Left ventricle myocardium inferior (tissue), 1 donor: Measurements from ENCODE around the gene HES7. TPM values are rescaled to one million over a fixed set of nuclear protein-coding genes. Genes with fewer than 3 reads are reported as not detected.

Source experiments
- DNase-seq: peaks from one replicate; pipeline ENCODE4 v3.0.0-alpha.2; 2020
- H3K27ac ChIP-seq: fragments of 200-600 bp; replicated peaks from 2 replicates; pipeline ENCODE4 v1.8.0; 2021
- H3K27me3 ChIP-seq: fragments of 200-600 bp; 2 replicates; pipeline ENCODE4 v1.8.0; 2021; ENCODE audit warnings: low read depth
- H3K36me3 ChIP-seq: fragments of 200-600 bp; 2 replicates; pipeline ENCODE4 v1.8.0; 2021
- H3K4me1 ChIP-seq: fragments of 200-600 bp; 2 replicates; pipeline ENCODE4 v1.8.0; 2021
- H3K4me3 ChIP-seq: fragments of 200-600 bp; 2 replicates; pipeline ENCODE4 v1.8.0; 2021; ENCODE audit warnings: mild to moderate bottlenecking, moderate library complexity
- H3K9me3 ChIP-seq: fragments of 200-600 bp; replicated peaks from 2 replicates; pipeline ENCODE4 v1.8.0; 2021
- intact Hi-C: fragments of 100-400 bp; cut with micrococcal nuclease; formaldehyde crosslinking; loops from one replicate; pipeline ENCODE4 v1.11.0; 2022
- total RNA-seq: library from RNA; stranded (reverse); fragmentation: NEBNext Ultra II Directional; extraction: Animal tissue kit (Norgen Biotek cat#: 25700); gene quantifications from one replicate; pipeline ENCODE4 v1.2.1, GENCODE V29; 2021
- TF ChIP-seq, protein P1 (sequence below): fragments of 200-600 bp; IDR thresholded peaks from 2 replicates; pipeline ENCODE4 v1.8.0; 2021; ENCODE audit warnings: antibody characterized with exemption, mild to moderate bottlenecking, borderline replicate concordance
- donor health status: DM: no; HTN: yes; CAD: no; lungs with severe emphysema.

The HES7 gene
- total RNA-seq, 1 donor from 2014 or later = not detected

DNA sequence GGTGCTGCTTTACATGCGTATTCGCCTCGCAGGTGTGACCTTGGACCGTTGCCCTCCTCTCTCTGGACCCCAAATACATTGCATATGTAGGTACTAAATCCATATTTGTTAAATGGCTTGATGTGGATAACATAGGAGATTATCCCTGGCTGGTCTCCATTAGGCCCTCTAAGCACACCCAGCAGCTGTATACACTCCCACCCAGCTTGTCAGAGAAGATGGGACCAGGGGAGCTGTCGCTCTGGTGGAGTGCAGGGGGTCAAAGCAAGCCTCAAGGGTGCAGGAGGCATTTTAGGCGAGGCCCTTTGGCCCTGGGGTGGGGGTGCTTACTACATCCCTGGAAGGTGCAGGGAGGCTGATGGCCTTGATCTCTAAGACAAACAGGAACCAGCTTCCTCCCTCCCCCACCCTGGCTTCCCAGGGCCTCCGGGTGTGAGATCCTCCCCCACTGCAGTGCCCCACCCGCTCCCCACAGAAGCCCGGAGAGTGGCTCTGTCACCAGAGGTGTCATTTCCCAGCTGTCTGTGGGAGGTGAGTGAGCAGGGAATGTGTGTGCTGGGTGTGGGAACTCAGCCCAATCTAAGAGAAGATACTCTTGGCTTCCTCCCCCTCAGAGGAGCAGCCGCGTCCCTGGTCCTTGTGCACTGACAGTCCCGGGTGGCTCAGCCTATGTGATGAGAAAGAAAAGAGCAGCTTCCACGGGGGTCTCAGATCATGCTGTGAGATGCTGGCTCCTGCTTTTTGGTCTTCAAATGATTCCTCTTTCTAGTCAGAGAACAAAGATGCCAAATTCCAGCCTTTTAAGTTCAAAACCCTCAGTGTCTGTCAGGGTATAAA lies 40.3 kb upstream of the HES7 start:
- H3K27ac ChIP-seq = peak overlapping the region; percentile 100
- peaks cover 58% of the 10 kb centered on the region for H3K4me1 ChIP-seq
- H3K4me3 ChIP-seq = peak overlapping the region; percentile 95
- H3K27me3 ChIP-seq = no peaks in the 10 kb centered on the region
- TF ChIP-seq, protein P1, sequence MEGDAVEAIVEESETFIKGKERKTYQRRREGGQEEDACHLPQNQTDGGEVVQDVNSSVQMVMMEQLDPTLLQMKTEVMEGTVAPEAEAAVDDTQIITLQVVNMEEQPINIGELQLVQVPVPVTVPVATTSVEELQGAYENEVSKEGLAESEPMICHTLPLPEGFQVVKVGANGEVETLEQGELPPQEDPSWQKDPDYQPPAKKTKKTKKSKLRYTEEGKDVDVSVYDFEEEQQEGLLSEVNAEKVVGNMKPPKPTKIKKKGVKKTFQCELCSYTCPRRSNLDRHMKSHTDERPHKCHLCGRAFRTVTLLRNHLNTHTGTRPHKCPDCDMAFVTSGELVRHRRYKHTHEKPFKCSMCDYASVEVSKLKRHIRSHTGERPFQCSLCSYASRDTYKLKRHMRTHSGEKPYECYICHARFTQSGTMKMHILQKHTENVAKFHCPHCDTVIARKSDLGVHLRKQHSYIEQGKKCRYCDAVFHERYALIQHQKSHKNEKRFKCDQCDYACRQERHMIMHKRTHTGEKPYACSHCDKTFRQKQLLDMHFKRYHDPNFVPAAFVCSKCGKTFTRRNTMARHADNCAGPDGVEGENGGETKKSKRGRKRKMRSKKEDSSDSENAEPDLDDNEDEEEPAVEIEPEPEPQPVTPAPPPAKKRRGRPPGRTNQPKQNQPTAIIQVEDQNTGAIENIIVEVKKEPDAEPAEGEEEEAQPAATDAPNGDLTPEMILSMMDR = no peak
- H3K9me3 ChIP-seq = no peaks in the 10 kb centered on the region
- peaks cover 23% of the 10 kb centered on the region for H3K36me3 ChIP-seq
- intact Hi-C loops = no loop called here
- peak; percentile 86 for DNase-seq

DNA sequence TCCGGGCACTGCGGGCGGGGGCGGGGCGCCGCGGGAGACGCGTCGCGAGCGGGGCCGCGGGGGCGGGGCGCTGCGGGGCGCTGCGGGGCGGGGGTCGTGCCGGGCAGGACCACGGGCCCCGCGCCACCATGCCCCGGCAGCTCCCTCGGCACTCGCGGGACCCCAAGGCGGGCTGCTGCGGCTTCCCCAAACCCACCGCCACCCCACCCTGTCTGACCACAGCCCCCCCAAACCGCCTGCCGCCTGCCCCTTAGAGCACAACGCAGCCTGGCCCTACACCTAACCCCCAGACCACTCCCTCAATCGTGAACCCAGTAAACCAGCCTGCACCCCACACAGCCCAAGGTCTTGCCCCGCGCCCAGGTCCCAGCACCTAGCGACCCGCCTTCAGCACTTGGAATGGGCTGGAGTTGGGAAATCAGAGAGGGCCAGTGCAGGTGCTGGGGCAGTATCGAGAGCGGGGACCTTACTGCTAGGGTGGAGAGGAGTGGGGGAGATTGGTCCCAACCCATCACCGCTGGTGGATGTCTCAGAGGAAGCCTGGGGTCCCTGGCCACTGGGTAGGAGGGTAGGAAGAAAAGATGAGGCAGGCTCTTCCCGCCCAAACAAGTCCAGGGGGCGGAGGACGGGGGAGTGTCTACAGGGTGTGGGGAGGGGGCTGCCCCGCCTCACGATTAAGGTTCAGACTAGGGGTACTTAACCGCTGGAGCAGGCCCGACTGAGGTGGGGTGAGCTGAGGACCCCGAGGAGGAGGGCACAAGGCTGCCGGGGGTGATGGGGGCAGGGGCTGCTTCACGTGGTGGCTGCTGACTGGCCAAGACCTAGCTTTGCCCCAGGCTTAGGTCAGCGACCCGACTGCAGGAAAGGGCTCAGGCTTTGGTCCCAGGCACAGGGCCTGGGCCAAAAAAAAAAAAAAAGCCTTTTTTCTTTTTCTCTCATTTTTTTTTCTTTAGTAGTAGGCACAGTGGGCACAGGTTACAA lies 39.4 kb upstream of the HES7 start:
- Histone ChIP-seq H3K4me1 (peaks cover 67% of the 10 kb centered on the region), H3K36me3 (peaks cover 24% of the 10 kb centered on the region), H3K27me3 (no peaks in the 10 kb centered on the region), H3K9me3 (no peaks in the 10 kb centered on the region), H3K27ac (peak overlapping the region; percentile 100), H3K4me3 (peak overlapping the region; percentile 95)
- peak; percentile 32 for DNase-seq
- intact Hi-C loops = no loop called here
- TF ChIP-seq, protein P1 = no peak

DNA sequence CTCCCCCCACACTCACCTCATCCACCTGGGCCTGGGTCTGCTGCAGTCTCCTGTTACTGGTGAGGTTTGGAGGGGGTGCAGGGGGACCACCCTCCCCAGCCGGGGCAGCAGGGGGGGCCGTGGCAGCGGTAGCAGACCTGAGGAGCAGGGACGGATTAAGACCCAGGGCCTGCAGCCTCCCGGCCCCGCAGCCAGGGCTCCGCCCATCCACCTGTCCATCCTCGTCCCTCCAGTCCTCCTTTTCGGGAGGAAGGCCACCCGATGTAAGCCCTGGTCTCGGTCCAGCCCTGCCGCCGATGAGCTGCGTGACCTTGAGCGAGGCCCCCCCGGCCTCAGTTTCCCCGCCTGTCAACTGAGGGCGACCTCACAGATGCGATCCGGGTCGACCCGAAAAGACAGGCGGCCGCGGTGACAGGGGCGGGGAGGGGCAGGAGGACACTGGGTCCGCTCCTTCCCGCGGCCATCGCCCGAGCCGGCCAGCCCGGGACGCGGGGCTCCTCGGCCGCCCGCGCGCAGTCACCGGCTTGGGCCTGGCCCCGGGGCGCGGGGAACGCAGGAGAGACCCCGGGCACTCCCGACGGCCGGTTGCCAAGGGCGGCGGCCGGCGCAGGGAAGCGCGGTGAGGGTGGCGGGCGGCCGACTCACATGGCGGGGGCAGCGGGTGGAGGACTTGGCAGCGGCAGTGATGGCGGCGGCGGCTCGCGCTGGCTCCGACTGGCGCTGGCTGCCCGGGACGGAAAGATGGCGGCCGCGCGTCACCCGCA lies 38.5 kb upstream of the HES7 start, which contains the start of gene VAMP2:
Gene VAMP2 (minus strand): TSS at position 716 of the 764 bp plus-strand sequence. CDS start 69 bp downstream, at position 647.
- intact Hi-C loops = no loop called here
- H3K4me3 ChIP-seq = peak within 1 kb of the TSS; percentile 95
- peaks cover 24% of the 10 kb centered on the region for H3K36me3 ChIP-seq
- H3K27ac ChIP-seq = peak within 1 kb of the TSS; percentile 100
- peak; percentile 83 for DNase-seq
- H3K4me1 ChIP-seq = peaks cover 76% of the 10 kb centered on the region
- H3K27me3 ChIP-seq = no peaks in the 10 kb centered on the region
- no peaks in the 10 kb centered on the region for H3K9me3 ChIP-seq
- TF ChIP-seq, protein P1 = no peak

DNA sequence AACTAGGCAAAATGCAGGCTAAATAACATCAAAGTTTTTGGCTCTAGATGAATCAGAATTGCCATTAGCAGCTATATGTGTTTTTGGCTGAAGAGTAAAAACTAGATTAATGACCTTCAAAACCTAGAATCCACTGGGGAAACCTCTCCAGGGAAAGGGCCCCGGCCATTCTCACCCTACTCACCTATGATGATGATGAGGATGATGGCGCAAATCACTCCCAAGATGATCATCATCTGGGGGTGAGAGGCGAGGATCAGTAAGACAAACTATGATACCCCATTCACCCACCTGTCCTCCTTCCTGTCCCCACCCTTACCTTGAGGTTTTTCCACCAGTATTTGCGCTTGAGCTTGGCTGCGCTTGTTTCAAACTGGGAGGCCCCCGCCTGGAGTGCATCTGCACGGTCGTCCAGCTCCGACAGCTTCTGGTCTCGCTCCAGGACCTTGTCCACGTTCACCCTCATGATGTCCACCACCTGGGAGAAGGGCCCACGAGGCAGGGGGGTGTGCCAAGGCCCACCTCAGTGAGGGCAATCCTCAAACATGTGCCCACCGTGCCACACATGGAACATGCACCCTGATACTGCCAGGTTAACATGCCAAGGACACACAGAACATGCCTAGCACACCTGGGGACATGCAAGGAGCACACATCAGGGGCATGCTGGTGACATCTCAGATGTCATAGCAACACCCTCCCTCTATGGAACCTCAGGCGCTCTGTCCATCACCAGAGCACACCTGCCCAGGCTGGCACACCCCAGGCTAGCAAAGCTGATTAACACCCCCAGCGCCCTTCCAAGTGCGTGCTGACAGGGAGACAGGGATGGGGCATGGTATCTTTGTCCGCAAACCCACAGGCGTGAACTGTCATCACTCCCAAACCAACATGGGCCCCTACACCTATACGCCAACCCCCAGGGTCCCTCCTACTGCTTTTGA lies 37.7 kb upstream of the HES7 start:
- intact Hi-C loops = no loop called here

More for the DNA sequence above, 37.7 kb upstream of the HES7 start:
- peak overlapping the region; percentile 95 for H3K4me3 ChIP-seq
- peak; percentile 16 for DNase-seq
- peaks cover 83% of the 10 kb centered on the region for H3K4me1 ChIP-seq
- H3K27ac ChIP-seq = peak overlapping the region; percentile 100
- TF ChIP-seq, protein P1 = no peak
- peaks cover 24% of the 10 kb centered on the region for H3K36me3 ChIP-seq
- no peaks in the 10 kb centered on the region for H3K9me3 ChIP-seq
- H3K27me3 ChIP-seq = no peaks in the 10 kb centered on the region
